DOHH2 (cell line): Measurements from ENCODE around the gene GSTA5.
A peak's percentile ranks its signal among the peaks of the same experiment; 100 is the strongest.
"Not testable (repeated sequence)": the region's sequence is repeated elsewhere in the genome, so short reads cannot be mapped to it uniquely, and the experiment has no call there.

Experiments
- H3F3A ChIP-seq: fragments of 200-600 bp; sonication (generic), shearing (Covaris generic); 2 replicates; pipeline ENCODE4 v1.6.0; 2016; ENCODE audit warnings: antibody characterized with exemption, mild to moderate bottlenecking; ENCODE audit not compliant: control insufficient read depth, insufficient read depth
- H3K27ac ChIP-seq: fragments of 200-600 bp; sonication (generic); 2 replicates; pipeline ENCODE4 v1.5.1; 2014; ENCODE audit warnings: low read depth, mild to moderate bottlenecking, low read length, moderate library complexity
- H3K27me3 ChIP-seq: fragments of 200-600 bp; sonication (generic); 2 replicates; pipeline ENCODE4 v1.6.1; 2014; ENCODE audit warnings: mild to moderate bottlenecking, low read length, mixed read lengths; ENCODE audit not compliant: control insufficient read depth
- H3K36me3 ChIP-seq: fragments of 200-600 bp; sonication (generic); 2 replicates; pipeline ENCODE4 v1.6.1; 2014; ENCODE audit warnings: mild to moderate bottlenecking, low read length, moderate library complexity, mixed read lengths; ENCODE audit not compliant: control insufficient read depth
- H3K4me1 ChIP-seq: fragments of 200-600 bp; sonication (generic); 2 replicates; pipeline ENCODE4 v1.6.1; 2014; ENCODE audit warnings: mild to moderate bottlenecking, low read length, mixed read lengths; ENCODE audit not compliant: control insufficient read depth
- H3K4me2 ChIP-seq: fragments of 200-600 bp; sonication (generic); 2 replicates; pipeline ENCODE4 v1.6.0; 2014; ENCODE audit warnings: mild to moderate bottlenecking, low read length, moderate library complexity
- H3K4me3 ChIP-seq: fragments of 200-600 bp; sonication (generic); 2 replicates; pipeline ENCODE4 v1.5.1; 2014; ENCODE audit warnings: mild to moderate bottlenecking, low read length, mixed read lengths
- H3K79me2 ChIP-seq: fragments of 200-600 bp; sonication (generic); 2 replicates; pipeline ENCODE4 v1.6.1; 2014; ENCODE audit warnings: mild to moderate bottlenecking, low read length, mixed read lengths; ENCODE audit not compliant: control insufficient read depth
- H3K9me2 ChIP-seq: fragments of 200-600 bp; sonication (generic); replicated peaks from 2 replicates; pipeline ENCODE4 v1.6.1; 2014; ENCODE audit warnings: mild to moderate bottlenecking, low read length, mixed read lengths; ENCODE audit not compliant: control insufficient read depth
- H3K9me3 ChIP-seq: fragments of 200-600 bp; sonication (generic); 2 replicates; pipeline ENCODE4 v1.6.1; 2014; ENCODE audit warnings: antibody characterized with exemption, low read length, mixed read lengths; ENCODE audit not compliant: control insufficient read depth, insufficient read depth
- H4K20me1 ChIP-seq: fragments of 200-600 bp; sonication (generic); 2 replicates; pipeline ENCODE4 v1.6.0; 2014; ENCODE audit warnings: low read depth, mild to moderate bottlenecking, antibody characterized with exemption, low read length, moderate library complexity; ENCODE audit not compliant: control insufficient read depth, insufficient read depth
- CTCF ChIP-seq: fragments of 200-600 bp; sonication (generic); IDR thresholded peaks from one replicate; pipeline ENCODE4 v1.5.1; 2014; ENCODE audit warnings: antibody characterized with exemption, mild to moderate bottlenecking, low read depth, low read length; ENCODE audit not compliant: poor library complexity, severe bottlenecking
- EZH2phosphoT487 ChIP-seq: fragments of 200-600 bp; sonication (generic); IDR thresholded peaks from 2 replicates; pipeline ENCODE4 v1.6.1; 2017; ENCODE audit warnings: borderline replicate concordance, mild to moderate bottlenecking, antibody characterized with exemption, low read length, moderate library complexity, mixed read lengths

The GSTA5 gene

GRCh38 chr6:52821842-52822241 is 18.8 kb downstream of the GSTA5 start:
- Histone ChIP-seq H4K20me1 (no peaks in the 10 kb centered on the region), H3K4me3 (no peak overlapping the region)

GRCh38 chr6:52820198-52820597 is 20.4 kb downstream of the GSTA5 start:
- Histone ChIP-seq H3K4me2 (no peak overlapping the region), H3K79me2 (no peaks in the 10 kb centered on the region), H3K9me3 (no peaks in the 10 kb centered on the region), H3K4me3 (no peak overlapping the region), H3K27me3 (no peaks in the 10 kb centered on the region), H3F3A (no peaks in the 10 kb centered on the region), H3K27ac (no peak overlapping the region), H3K9me2 (no peaks in the 10 kb centered on the region), H3K36me3 (no peaks in the 10 kb centered on the region), H4K20me1 (no peaks in the 10 kb centered on the region), H3K4me1 (no peaks in the 10 kb centered on the region)
- no peak for TF ChIP-seq EZH2phosphoT487
- no peak for TF ChIP-seq CTCF

More at GRCh38 chr6:52821842-52822241, 18.8 kb downstream of the GSTA5 start:
- Histone ChIP-seq H3F3A (no peaks in the 10 kb centered on the region), H3K9me3 (no peaks in the 10 kb centered on the region), H3K36me3 (no peaks in the 10 kb centered on the region), H3K79me2 (no peaks in the 10 kb centered on the region), H3K4me1 (no peaks in the 10 kb centered on the region), H3K9me2 (no peaks in the 10 kb centered on the region), H3K27ac (no peak overlapping the region), H3K4me2 (no peak overlapping the region), H3K27me3 (no peaks in the 10 kb centered on the region)
- TF ChIP-seq CTCF = no peak
- TF ChIP-seq EZH2phosphoT487 = no peak

GRCh38 chr6:52815167-52816092 is 25.2 kb downstream of the GSTA5 start:
- Histone ChIP-seq H3F3A (no peaks in the 10 kb centered on the region), H3K9me3 (no peaks in the 10 kb centered on the region), H3K27me3 (no peaks in the 10 kb centered on the region), H3K4me2 (no peak overlapping the region), H3K36me3 (no peaks in the 10 kb centered on the region), H3K4me1 (no peaks in the 10 kb centered on the region), H3K79me2 (no peaks in the 10 kb centered on the region), H3K9me2 (no peaks in the 10 kb centered on the region), H3K27ac (no peak overlapping the region), H3K4me3 (no peak overlapping the region), H4K20me1 (no peaks in the 10 kb centered on the region)
- TF ChIP-seq CTCF (peak; percentile 87), EZH2phosphoT487 (no peak)

- not testable (repeated sequence) for H3K27me3 ChIP-seq, H3K4me2 ChIP-seq, H3K4me1 ChIP-seq, H3K9me2 ChIP-seq, H3K27ac ChIP-seq, H4K20me1 ChIP-seq, H3K36me3 ChIP-seq, H3F3A ChIP-seq, H3K4me3 ChIP-seq, H3K9me3 ChIP-seq, H3K79me2 ChIP-seq
Measured at GRCh38 chr6:52814545-52814944, 26.1 kb downstream of the GSTA5 start.

- H3K9me3 ChIP-seq, H3K4me1 ChIP-seq, H4K20me1 ChIP-seq, H3K4me2 ChIP-seq, H3K27ac ChIP-seq, H3K36me3 ChIP-seq, H3K27me3 ChIP-seq, H3K9me2 ChIP-seq, H3K79me2 ChIP-seq, H3K4me3 ChIP-seq, H3F3A ChIP-seq: not testable (repeated sequence)
Measured at GRCh38 chr6:52809777-52810176, 30.8 kb downstream of the GSTA5 start.
